ENCODE data around the gene SMAP2. TPM values are rescaled to one million over a fixed set of nuclear protein-coding genes. Genes with fewer than 3 reads are reported as not detected.

Gene SMAP2
- total and polyA plus RNA-seq, 2 of the 4 experiments (the other 2 are of a cell fraction) = 30.1 to 31.0 TPM

DNA sequence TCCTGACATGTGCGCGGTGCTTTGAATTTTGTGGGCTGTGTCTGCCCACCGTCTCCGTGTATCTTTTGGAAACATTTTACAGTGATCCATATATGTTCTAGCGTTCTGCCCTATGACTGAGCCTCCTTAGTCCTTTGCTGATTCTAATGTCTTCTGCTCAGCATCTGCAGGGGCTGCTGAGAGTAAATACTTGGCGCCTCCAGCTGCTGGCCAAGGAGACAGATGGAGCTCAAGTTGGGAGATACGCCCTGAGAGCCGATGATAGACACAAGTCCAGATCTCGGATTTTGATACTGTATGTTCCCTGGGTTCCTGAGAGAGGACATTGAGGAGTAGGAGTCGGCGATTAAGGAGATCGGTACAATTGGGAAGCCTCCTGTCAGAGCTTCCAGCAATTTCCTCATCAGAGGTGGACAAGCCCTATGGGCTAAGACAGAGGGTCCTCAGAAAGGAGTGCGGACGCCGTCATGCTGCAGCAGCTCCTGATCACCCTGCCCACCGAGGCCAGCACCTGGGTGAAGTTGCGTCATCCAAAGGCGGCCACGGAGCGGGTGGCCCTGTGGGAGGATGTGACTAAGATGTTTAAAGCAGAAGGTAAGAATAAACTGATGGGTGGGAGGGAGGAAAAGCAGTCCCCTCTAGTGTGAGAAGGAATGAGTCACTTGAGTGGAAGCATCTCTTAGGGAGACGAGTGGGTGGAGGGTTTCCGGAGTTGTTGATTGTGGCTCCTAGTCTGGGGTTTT, 77.1 kb downstream of the SMAP2 start (continued):
- TF ChIP-seq, protein P1, sequence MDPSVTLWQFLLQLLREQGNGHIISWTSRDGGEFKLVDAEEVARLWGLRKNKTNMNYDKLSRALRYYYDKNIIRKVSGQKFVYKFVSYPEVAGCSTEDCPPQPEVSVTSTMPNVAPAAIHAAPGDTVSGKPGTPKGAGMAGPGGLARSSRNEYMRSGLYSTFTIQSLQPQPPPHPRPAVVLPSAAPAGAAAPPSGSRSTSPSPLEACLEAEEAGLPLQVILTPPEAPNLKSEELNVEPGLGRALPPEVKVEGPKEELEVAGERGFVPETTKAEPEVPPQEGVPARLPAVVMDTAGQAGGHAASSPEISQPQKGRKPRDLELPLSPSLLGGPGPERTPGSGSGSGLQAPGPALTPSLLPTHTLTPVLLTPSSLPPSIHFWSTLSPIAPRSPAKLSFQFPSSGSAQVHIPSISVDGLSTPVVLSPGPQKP (IDR thresholded peaks at IDR 0.05; ENCODE audit: borderline replicate concordance, low read depth, low read length) = no peak
- no peak for TF ChIP-seq MAFK (IDR thresholded peaks at IDR 0.05; ENCODE audit: low read depth, low read length)

DNA sequence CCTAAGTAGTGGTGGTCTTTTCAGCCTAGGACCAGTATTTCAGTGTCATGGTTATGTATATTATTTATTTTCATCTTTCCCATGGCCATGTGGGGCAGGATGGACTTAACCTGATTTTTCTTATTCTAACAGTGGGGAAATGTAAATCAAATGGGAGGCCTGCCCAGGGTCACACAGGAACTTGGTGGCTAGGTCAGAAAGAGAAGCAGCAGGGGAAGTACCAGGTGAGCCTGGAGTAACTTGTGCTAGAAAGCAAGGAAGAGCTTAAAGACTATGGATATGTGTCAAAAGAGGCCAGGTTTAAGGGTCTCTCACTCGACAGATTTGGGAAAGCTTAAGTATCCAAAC, 77.7 kb downstream of the SMAP2 start:
- H3K9ac ChIP-seq (ENCODE audit: low read depth, low read length) = no peak overlapping the region
- in situ Hi-C loops (cut with MboI; ENCODE audit: low sequenced_read_pairs) = no loop called here
- H2AFZ ChIP-seq (replicated peaks; ENCODE audit: low read length, poor library complexity) = peak overlapping the region; percentile 96
- intact Hi-C loops (cut with micrococcal nuclease) = no loop called here
- H3K36me3 ChIP-seq (ENCODE audit: control insufficient read depth, insufficient read depth, low read length) = 0 out of 2 replicates have a peak, but pooled peaks cover 2% of the 10 kb centered on the region
- no peaks in the 10 kb centered on the region for H4K20me1 ChIP-seq (ENCODE audit: insufficient read depth, low read length)
- dilution Hi-C loops (cut with HindIII; ENCODE audit: low sequenced_read_pairs, unreplicated experiment) = no loop called here
- ChIA-PET POLR2A (ENCODE audit: unreplicated experiment) (no interaction called here), CTCF (no interaction called here)
- no peaks in the 10 kb centered on the region for H3K9me1 ChIP-seq (ENCODE audit: insufficient read depth, low read length)
- peak overlapping the region; percentile 4 to 56; a peak in 2 of 4 replicates for H4K8ac ChIP-seq (ENCODE audit: low read depth in 2 of 2, low read length in 2 of 2)
- 0 out of 3 replicates have a peak overlapping the region, but pooled peaks have one; percentile 41 for H2BK15ac ChIP-seq (ENCODE audit: low read depth, low read length)
- H2AK5ac ChIP-seq (ENCODE audit: low read depth, low read length) = peak overlapping the region; percentile 12
- peak overlapping the region; percentile 84; the same call in 1 of the 2 replicates for H3K23ac ChIP-seq (ENCODE audit: low read depth, low read length)
- H2AK9ac ChIP-seq (replicated peaks; ENCODE audit: low read depth, low read length, poor library complexity) = no peak overlapping the region
- H2BK120ac ChIP-seq (ENCODE audit: low read depth, low read length) = peak overlapping the region; percentile 83
- H2BK20ac ChIP-seq (ENCODE audit: low read depth, low read length) = peak overlapping the region; percentile 82
- H3K56ac ChIP-seq (ENCODE audit: extremely low read depth, insufficient read depth, low read length) = no peak overlapping the region; the same call in 1 of the 2 replicates
- peak overlapping the region; percentile 53; the same call in 1 of the 2 replicates for H4K91ac ChIP-seq (ENCODE audit: insufficient read depth, low read depth, low read length)
- no peaks in the 10 kb centered on the region for H3K4me1 ChIP-seq (ENCODE audit: control insufficient read depth, insufficient read depth, low read length)
- BruUV-seq (replicated peaks) = no TSS peak
- H3K9me3 ChIP-seq (ENCODE audit: control insufficient read depth, insufficient read depth, low read length) = peaks cover 23% of the 10 kb centered on the region
- peak overlapping the region; percentile 9; the same call in 1 of the 2 replicates for H4K5ac ChIP-seq (ENCODE audit: low read depth, low read length)
- peak overlapping the region; percentile 72 for H3K4me3 ChIP-seq (ENCODE audit: insufficient read depth, low read depth, low read length)
- H3K4me2 ChIP-seq (ENCODE audit: low read depth, low read length) = peak overlapping the region; percentile 80
- TF ChIP-seq SMC3 (IDR thresholded peaks at IDR 0.05; ENCODE audit: low read depth, low read length) (no peak), RCOR1 (IDR thresholded peaks at IDR 0.05; ENCODE audit: insufficient replicate concordance, low read length) (no peak), RAD21 (IDR thresholded peaks at IDR 0.05; ENCODE audit: low read length) (no peak), POLR2A (IDR thresholded peaks at IDR 0.05; ENCODE audit: low read depth, low read length) (no peak), CHD1 (IDR thresholded peaks at IDR 0.05; ENCODE audit: low read depth, low read length) (no peak), NFE2L2 (IDR thresholded peaks at IDR 0.05; ENCODE audit: low read depth, low read length) (no peak), BHLHE40 (IDR thresholded peaks at IDR 0.05; ENCODE audit: low read depth, low read length) (no peak)
- TF ChIP-seq, protein P2, sequence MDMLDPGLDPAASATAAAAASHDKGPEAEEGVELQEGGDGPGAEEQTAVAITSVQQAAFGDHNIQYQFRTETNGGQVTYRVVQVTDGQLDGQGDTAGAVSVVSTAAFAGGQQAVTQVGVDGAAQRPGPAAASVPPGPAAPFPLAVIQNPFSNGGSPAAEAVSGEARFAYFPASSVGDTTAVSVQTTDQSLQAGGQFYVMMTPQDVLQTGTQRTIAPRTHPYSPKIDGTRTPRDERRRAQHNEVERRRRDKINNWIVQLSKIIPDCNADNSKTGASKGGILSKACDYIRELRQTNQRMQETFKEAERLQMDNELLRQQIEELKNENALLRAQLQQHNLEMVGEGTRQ (IDR thresholded peaks at IDR 0.05; ENCODE audit: low read depth, low read length) = no peak
- no CpG with 5 or more reads among the region's 1 CpG for WGBS, 2 experiments (ENCODE audit: extremely low coverage in 2 of 2, insufficient read length in 1 of 2)
- peak overlapping the region; percentile 80 for H2BK5ac ChIP-seq (ENCODE audit: low read depth, low read length, poor library complexity, severe bottlenecking)
- no peaks in the 10 kb centered on the region for H3K27me3 ChIP-seq (ENCODE audit: control insufficient read depth, insufficient read depth, low read length)
- no peak for ATAC-seq (ENCODE audit: low read depth)
- H3K18ac ChIP-seq (ENCODE audit: low read depth, low read length) = peak overlapping the region; percentile 39; the same call in 1 of the 2 replicates
- H3K4ac ChIP-seq (ENCODE audit: low read depth, low read length) = peak overlapping the region; percentile 68
- peaks cover 9 to 10% of the 10 kb centered on the region in 2 experiments; a peak in 3 of 4 replicates for H3K79me1 ChIP-seq (ENCODE audit: low read depth in 1 of 2, low read length in 2 of 2)
- H3K14ac ChIP-seq (replicated peaks; ENCODE audit: low read depth, low read length) = 0 out of 2 replicates have a peak overlapping the region, but pooled peaks have one; percentile 70
- H3K27ac ChIP-seq (ENCODE audit: insufficient read depth, low read length) = peak overlapping the region; percentile 35; the same call in 1 of the 2 replicates
- no peak for DNase-seq

Data from IMR-90 (cell line).